ENCODE results near the gene TNRC6C. TPM values are rescaled to one million over a fixed set of nuclear protein-coding genes. Genes with fewer than 3 reads are reported as not detected.

TNRC6C gene
- total and polyA plus RNA-seq, 9 of the 15 experiments (the other 6 are each of a cell fraction or from before 2014, with no cell fraction given): 0.20 to 4.9 (median 2.3) TPM

GRCh38 chr17:78113804-78114785, 155.6 kb downstream of the TNRC6C start (continued):
- no peak for TF ChIP-seq ID3 (CRISPR knock-in tag; IDR thresholded peaks at IDR 0.05)
- TF ChIP-seq ID3 (tag; IDR thresholded peaks at IDR 0.05): no peak
- TF ChIP-seq POLR2AphosphoS5 (IDR thresholded peaks at IDR 0.05; ENCODE audit: control insufficient read depth, insufficient read depth, low read depth, low read length): peak; percentile 5; the same call in 1 of the 2 replicates
- no peak for TF ChIP-seq PYGO2 (tag; IDR thresholded peaks at IDR 0.05)
- TF ChIP-seq, protein P1, sequence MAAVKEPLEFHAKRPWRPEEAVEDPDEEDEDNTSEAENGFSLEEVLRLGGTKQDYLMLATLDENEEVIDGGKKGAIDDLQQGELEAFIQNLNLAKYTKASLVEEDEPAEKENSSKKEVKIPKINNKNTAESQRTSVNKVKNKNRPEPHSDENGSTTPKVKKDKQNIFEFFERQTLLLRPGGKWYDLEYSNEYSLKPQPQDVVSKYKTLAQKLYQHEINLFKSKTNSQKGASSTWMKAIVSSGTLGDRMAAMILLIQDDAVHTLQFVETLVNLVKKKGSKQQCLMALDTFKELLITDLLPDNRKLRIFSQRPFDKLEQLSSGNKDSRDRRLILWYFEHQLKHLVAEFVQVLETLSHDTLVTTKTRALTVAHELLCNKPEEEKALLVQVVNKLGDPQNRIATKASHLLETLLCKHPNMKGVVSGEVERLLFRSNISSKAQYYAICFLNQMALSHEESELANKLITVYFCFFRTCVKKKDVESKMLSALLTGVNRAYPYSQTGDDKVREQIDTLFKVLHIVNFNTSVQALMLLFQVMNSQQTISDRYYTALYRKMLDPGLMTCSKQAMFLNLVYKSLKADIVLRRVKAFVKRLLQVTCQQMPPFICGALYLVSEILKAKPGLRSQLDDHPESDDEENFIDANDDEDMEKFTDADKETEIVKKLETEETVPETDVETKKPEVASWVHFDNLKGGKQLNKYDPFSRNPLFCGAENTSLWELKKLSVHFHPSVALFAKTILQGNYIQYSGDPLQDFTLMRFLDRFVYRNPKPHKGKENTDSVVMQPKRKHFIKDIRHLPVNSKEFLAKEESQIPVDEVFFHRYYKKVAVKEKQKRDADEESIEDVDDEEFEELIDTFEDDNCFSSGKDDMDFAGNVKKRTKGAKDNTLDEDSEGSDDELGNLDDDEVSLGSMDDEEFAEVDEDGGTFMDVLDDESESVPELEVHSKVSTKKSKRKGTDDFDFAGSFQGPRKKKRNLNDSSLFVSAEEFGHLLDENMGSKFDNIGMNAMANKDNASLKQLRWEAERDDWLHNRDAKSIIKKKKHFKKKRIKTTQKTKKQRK (IDR thresholded peaks at IDR 0.05; ENCODE audit: borderline replicate concordance, low read depth, low read length): no peak
- TF ChIP-seq WHSC1 (IDR thresholded peaks at IDR 0.05; ENCODE audit: low read length): no peak
- TF ChIP-seq KHSRP (IDR thresholded peaks at IDR 0.05): no peak
- TF ChIP-seq SNRNP70 (optimal IDR thresholded peaks at IDR 0.05; ENCODE audit: low read depth, low read length): peak; percentile 41
- TF ChIP-seq ZBTB8A (IDR thresholded peaks at IDR 0.05; ENCODE audit: partially characterized antibody): no peak
- TF ChIP-seq L3MBTL2 (IDR thresholded peaks at IDR 0.05): no peak
- peak; percentile 38; the same call in 1 of the 2 replicates for TF ChIP-seq POLR2A (conservative IDR thresholded peaks at IDR 0.05)
- TF ChIP-seq ZNF830 (CRISPR knock-in tag; IDR thresholded peaks at IDR 0.05): no peak
